SK-N-MC (cell line): ENCODE results near the gene AJAP1.

ENCODE experiments used
- EZH2 ChIP-seq: fragments of 200-600 bp; sonication (generic); IDR thresholded peaks from one replicate; pipeline ENCODE4 v1.6.1; 2017; ENCODE audit warnings: antibody characterized with exemption
- POLR2AphosphoS5 ChIP-seq: IDR thresholded peaks from 2 replicates; pipeline ENCODE4 v1.6.1; 2012; ENCODE audit warnings: mild to moderate bottlenecking, low read depth, low read length, borderline replicate concordance

DNA sequence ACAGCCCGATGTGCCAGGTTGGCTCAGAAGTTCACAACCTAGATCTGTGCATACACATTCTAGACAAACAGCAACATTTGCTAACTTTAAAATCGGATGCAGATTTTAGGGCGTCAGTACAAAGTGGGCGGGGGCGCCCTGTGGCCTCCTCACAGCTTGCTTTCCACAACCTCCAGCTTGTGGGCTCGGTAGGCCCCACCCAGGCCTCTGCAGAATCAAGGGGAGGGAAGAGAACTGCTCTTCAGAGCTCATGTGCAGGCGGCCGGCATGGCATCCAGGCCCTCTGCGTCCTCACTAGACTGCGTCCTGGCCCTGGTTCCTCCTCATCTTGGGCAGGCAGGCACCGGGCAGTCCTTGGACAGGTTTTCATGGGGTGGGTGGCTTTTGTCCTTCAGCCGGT, 59.3 kb downstream of the AJAP1 start:
- no peak for TF ChIP-seq POLR2AphosphoS5
- no peak for TF ChIP-seq EZH2
